GM08714 (cell line): ENCODE results near the gene TPSB2.
"Not testable (repeated sequence)": the region's sequence is repeated elsewhere in the genome, so short reads cannot be mapped to it uniquely, and the experiment has no call there.

ENCODE experiments used
- H3K4me3 ChIP-seq: fragments of 200-500 bp; sonication (Bioruptor generic); 2 replicates; pipeline ENCODE4 v1.5.1; 2014; ENCODE audit warnings: mild to moderate bottlenecking, low read length, inconsistent platforms
- ZNF274 ChIP-seq: IDR thresholded peaks from 2 replicates; pipeline ENCODE4 v1.6.1; 2012; ENCODE audit warnings: mild to moderate bottlenecking, low read depth, low read length

Gene TPSB2

DNA sequence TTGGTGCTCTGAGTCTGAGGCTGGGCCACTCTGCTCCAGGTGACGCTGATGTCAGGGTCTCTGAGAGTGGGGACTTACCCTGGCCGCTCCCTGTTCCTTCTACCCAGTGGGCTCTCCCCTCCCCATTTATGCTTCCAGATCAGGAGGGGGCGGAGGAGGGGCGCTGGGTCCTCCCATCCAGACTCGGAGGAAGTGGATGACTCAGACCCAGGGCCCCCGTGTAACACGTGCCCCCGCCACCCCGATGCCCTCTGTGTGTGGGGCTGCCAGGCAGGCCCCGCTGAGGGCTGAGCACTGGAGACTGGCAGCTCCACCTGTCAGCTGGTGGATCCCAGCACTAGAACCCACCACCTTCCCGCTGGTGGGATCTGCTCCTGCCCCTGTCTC lies at the start of gene TPSB2:
TPSB2 (minus strand) TSS at position 101 of the 387 bp plus-strand sequence. CDS start 233 bp downstream, outside the sequence.
- H3K4me3 ChIP-seq: not testable (repeated sequence)

DNA sequence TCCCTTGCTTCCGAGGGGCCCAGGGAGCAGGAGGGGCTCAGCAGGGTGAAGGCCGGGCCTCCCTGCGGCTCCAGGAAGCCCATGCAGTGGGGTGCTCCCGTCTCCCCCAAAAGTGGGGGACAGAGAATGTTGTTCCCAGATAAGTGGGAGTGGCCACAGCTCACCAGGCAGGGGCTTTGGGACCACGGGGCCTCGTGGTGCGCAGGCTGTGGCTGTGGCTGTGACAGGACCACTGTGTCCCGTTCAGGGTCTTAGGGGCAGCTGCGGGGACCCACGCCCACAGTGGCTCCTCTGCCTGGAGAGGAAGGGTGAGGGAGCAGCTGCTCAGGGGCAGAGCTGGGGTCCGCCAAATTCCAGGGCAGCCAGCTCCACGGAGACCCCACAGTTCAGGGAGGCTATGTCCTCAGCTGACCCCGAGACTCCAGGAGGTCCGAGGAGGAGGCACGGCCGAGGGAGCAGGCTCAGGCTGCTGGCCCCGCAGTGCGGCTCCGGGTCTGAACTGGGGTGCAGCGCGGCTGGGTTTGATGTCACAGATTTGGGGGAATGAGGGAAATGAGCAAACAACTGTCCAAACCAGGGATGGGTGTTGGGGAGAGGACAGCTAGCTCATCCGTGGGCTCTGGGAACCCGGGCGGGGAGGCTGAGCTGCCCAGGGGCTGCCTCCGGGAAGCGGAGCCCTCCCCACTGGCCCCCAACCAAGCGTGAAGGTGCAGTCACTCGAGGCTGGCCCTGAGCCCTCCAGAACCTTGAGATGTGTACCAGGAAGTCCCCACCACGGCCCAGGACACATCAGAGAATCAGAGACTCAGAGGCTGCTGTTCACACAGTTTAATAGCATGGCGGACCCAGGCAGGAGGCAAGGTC lies 49.3 kb upstream of the TPSB2 start:
- TF ChIP-seq ZNF274: no peak
- H3K4me3 ChIP-seq: no peak overlapping the region

DNA sequence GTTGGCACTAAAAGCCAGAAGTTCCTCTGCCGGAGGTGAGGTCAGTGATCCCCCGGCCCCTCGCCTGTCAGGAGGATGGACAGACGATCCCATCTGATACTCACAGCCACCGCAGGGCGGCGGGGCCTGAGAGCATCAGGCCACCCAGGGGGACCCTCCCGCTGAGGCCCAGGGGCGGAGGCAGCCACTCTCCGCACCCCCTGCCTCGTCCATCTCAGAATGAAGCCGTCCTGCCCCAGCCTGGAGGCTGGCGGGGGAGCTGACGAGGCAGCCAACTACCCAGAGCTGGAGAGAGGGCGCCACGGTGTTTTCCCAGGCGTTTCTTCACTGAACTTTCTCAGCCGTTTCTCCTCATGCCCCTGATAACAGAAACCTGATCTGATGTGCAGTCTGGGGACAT lies 48.5 kb upstream of the TPSB2 start:
- H3K4me3 ChIP-seq: no peak overlapping the region
- TF ChIP-seq ZNF274: no peak

DNA sequence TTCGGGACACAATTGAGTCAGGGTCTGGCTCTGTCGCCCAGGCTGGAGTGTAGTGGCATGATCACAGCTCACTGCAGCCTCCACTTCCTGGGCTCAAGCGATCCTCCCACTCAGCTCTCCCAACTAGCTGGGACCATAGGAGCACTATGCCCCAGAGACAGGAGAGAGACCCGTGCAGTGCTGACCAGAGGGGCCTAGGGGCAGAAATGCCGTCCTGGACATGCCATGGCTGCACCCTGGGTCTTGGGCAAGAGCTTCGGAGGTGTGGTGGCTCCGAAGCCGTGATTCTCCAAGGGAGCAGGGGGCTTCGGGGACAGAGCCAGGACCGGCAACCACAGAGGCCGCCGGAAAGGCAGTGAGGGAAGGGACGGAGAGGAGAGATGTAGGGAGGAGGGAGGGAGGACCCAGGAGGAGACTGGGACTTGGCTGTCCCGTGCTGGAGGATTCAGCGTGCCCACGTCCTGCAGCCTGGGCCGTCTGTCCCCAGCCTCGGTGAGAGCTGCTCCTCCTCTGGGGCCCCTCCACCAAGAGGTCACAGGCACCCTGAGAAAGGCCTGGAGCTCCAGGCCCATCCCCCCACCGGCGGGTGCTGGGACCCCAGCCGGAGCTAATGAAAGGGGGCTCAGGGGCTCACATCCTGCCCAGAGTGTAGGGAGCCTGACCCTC lies 47.8 kb upstream of the TPSB2 start:
- H3K4me3 ChIP-seq: no peak overlapping the region
- no peak for TF ChIP-seq ZNF274

DNA sequence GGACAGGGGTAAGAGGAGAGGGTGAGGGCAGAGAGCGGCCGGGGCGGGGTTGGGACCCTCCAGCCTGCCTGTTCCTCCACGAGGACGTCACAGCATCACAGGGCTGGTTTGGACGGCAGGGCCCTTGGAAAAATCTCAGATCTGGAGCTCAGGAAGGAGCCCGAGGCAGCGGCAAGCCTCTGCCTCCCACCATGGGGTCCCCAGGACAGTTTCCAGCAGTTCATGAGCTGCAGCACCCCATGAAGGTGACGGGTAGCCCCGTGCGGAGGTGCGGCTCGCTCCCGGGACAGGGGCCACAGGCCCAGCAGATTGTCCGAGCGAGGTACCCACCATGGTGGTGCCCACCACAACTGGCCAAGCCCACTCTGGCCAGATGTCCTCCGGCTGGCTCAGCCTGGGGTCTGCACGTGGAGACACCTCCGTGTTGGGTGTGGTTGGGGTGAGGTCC lies 47.2 kb upstream of the TPSB2 start:
- H3K4me3 ChIP-seq: no peak overlapping the region
- TF ChIP-seq ZNF274: no peak

DNA sequence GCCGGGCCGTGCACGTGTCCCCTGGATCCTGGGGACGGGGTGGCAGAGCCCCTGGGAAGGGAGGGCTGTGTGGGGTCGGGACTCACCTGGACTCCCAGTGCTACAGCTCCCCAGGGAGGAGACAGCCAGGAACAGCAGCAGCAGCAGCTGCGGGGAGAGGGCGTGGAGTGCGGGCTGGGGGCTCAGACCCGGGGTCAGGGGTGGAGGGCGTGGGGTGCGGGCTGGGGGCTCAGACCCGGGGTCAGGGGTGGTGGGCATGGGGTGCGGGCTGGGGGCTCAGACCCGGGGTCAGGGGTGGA lies 46.5 kb upstream of the TPSB2 start:
- no peak for TF ChIP-seq ZNF274
- no peak overlapping the region for H3K4me3 ChIP-seq

DNA sequence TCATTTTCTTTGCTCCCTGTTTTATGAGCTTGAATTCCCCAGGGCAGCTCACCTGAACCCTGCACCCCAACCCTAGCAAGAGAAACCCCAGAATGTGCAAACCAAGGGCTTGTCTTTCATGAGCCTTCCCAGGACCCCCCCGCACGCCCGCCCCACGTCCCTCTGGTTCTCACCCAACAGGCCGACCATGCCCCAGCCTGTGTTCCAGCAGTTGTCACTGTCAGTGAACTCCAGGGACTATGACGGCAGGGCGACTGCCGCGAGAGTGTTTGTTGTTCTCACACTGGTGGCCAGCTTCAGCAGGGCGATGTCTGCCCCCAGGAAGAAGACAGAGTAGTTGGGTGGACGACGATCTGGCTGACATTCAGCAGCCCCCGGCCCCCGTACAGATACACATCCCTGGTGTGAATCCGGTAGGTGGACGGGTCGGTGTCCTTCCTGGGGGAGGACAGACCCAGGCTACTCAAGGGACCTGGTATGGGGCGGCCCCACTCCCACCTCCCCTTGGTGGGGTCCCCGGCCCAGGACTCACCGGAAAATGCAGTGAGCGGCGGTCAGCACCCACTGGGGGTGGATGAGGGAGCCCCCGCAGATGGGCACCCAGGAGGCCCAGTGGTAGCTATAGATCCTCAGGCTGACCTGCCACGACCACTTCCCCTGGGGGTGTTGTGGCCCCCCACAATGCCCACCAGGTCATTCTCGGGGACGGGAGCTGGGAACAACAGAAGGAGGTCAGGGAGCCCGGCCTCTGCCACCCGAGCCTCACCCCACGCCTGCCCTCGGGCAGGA lies 46.0 kb upstream of the TPSB2 start:
- no peak overlapping the region for H3K4me3 ChIP-seq
- TF ChIP-seq ZNF274: no peak

DNA sequence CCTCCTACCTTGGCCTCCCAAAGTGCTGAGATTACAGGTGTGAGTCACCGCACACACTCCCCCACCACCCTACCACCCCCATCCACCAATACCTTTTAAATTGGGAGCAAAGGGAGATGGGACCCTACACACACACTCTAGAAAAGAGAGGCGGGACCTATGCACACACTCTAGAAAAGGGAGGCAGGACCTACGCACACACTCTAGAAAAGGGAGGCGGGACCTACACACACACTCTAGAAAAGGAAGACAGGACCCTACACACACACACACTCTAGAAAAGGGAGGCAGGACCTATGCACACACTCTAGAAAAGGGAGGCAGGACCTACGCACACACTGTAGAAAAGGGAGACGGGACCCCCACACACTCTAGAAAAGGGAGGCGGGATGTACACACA lies 44.8 kb upstream of the TPSB2 start:
- no peak overlapping the region for H3K4me3 ChIP-seq
- TF ChIP-seq ZNF274: no peak

DNA sequence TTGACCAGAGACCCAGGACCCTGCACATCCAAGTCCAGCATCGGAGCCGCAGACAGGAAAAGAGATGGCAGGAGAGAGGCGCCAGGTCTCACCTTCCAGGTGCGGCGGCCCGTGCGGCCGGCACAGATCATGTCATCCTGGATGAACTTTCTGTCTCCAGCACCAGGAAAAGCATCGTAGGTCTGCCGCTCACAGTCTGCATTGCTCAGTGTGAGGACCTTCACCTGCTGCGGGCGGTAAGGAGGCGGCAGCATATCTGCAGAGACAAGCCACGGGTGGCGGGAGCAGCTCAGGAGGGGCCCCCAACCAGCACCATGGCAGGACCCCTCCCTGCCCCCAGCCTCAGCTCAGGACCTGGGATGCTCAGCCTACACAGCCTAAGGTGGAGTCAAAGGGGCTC lies 43.8 kb upstream of the TPSB2 start:
- H3K4me3 ChIP-seq: no peak overlapping the region
- TF ChIP-seq ZNF274: no peak

DNA sequence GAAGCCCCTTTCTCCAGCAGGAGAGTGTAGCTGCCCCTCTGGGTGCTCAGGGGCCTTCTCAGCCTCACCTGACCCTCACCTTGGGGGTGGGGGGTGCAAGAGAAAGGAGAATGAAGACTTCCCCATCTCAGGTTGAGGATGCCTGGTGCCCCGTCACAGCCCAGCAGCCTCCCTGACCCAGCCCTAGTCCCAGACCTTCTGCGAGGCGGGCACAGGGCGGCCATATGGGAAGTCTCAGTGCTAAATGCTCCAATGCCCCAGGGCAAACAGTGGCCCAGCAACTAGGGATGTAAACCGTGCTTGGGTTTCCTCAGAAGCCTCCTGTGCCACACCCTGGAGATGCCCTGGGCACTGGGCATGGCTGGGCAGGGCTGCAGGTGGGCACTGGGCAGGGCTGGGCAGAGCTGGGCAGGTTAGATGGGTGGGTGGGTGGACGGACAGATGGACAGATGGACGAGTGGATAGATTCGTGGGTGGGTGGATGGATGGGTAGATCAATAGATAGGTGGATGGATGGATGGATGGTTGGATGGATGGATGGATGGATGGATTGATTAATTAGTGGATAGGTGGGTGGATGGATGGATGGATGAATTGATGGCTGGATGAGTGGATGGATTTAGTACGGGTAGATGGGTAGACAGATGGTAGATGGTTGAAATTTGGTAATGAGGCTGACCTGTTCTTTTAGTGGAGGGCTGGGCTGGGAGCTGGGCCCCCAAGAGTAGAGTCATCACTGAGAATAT lies 42.6 kb upstream of the TPSB2 start:
- no peak for TF ChIP-seq ZNF274
- H3K4me3 ChIP-seq: no peak overlapping the region

DNA sequence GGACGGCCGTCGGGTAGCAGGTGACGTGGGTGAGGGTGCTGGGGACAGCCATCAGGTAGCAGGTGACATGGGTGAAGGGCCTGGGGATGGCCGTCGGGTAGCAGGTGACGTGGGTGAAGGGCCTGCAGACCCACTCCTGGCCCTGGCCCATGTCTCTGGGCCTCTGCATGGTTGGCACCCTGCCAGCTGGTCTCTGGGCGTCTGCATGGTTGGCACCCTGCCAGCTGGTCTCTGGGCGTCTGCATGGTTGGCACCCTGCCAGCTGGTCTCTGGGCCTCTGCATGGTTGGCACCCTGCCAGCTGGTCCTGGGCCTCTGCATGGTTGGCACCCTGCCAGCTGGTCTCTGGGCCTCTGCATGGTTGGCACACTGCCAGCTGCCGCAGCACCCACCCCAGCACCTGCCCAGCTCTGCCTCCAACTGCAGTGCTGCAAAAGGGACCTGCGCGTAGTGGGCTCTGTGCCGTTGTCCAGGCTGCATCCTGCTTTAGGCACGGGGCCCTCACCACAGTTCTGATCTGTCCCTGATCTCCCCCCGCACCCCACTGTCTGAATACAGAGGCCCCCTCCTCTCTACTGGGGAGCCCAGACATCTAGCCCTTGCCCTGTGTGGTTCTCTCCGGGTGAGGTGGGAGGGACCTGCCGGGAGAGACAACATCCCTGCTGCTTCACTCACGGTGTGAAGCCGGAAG lies 41.9 kb upstream of the TPSB2 start:
- not testable (repeated sequence) for H3K4me3 ChIP-seq

DNA sequence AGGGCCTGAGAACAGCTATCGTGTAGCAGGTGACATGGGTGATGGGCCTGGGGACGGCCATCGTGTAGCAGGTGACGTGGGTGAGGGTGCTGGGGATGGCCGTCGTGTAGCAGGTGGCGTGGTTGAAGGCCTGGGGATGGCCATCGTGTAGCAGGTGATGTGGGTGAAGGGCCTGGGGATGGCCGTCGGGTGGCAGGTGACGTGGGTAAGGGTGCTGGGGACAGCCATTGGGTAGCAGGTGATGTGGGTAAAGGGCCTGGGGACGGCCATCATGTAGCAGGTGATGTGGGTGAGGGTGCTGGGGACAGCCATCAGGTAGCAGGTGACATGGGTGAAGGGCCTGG lies 41.4 kb upstream of the TPSB2 start:
- TF ChIP-seq ZNF274: no peak
- H3K4me3 ChIP-seq: no peak overlapping the region

DNA sequence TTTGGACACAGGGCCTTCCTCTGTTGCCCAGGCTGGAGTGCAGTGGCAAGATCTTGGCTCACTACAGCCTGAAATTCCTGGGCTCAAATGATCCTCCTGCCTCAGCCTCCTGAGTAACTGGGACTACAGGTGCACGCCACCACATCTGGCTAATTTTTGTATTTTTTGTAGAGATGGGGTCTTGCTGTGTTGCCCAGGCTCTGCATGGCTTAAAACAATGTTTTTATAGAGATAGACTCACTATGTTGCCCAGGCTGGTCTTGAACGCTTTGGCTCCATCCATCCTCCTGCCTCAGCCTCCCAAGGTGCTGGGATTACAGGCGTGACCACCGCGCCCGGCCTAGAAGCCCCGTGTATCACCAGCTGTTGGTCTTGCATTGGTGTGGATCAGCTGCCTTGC lies 39.4 kb upstream of the TPSB2 start:
- H3K4me3 ChIP-seq: not testable (repeated sequence)

DNA sequence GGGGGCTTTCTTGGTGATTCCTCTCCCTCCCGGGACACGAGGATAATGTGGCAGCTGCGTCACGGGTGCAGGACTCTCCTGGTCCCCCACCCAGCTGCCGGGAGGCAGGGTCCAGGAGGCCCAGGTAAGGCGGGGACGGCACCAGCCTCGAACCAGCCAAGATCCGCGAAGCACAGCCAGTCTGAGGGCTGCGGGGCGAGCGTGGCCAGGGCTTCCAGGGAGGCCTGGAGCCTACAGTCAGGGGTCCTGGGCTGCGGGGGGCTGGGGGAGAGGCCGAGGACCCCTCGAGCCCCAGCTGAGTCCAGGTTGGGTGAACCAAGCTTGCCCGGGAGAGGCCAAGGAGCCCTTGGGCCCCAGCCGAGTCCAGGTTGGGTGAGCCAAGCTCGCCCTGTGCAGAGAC lies 35.8 kb upstream of the TPSB2 start:
- TF ChIP-seq ZNF274: no peak
- H3K4me3 ChIP-seq: no peak overlapping the region

DNA sequence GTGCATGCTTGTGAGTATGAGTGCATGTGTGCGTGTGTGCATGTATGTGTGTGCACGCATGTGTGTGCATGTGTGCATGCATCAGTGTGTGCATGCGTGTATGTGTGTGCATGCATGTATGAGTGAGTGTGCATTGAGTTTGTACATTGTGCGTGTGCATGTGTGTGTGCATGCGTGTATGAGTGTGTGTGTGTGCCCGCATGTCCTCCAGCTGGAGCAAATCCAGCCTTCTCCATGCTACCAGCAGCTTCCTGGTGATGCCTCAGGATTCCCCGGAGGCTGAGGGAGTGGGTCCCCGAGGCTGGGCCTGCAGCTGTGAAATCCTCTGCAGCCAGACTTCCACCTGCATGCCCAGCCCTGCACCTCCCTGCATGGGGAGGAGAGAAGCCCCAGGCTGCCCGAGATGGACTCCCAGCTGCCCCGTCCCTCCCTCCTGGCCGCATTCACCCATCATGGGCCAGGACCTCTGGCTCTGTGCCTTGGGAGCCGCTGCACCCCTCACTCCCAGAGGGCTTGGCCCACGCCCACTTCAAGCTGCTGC lies 35.2 kb upstream of the TPSB2 start:
- TF ChIP-seq ZNF274: no peak
- no peak overlapping the region for H3K4me3 ChIP-seq
